Glomerular endothelial cell (primary cell): ENCODE results near the gene DBN1. TPM values are rescaled to one million over a fixed set of nuclear protein-coding genes. Genes with fewer than 3 reads are reported as not detected.

Experiments used
- DNase-seq: peaks from one replicate; pipeline ENCODE4 v3.0.0-alpha.2; 2011; ENCODE audit warnings: low read depth, low spot score; ENCODE audit errors: extremely low read depth
- total RNA-seq: library from RNA; depleted of rRNA; stranded (reverse); fragments of >200 nt; gene quantifications from 2 replicates; pipeline ENCODE4 v1.2.3, GENCODE V29; 2015

DBN1 gene
- total RNA-seq, 1 donor from 2014 or later, result 300 TPM

DNA sequence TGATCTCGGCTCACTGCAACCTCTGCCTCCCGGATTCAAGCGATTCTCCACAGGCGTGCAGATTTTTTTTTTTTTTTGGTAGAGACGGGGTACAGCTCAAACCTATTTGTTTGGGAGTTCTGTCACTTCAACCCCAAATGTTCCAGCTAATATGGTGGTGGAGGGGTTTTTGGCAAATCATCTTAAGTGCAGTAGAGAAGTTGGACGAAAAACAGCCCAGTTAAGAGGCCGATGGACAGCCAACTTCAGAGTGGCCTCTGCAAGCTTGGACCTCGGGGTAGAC is 27.6 kb downstream of the DBN1 start:
- no peak for DNase-seq

DNA sequence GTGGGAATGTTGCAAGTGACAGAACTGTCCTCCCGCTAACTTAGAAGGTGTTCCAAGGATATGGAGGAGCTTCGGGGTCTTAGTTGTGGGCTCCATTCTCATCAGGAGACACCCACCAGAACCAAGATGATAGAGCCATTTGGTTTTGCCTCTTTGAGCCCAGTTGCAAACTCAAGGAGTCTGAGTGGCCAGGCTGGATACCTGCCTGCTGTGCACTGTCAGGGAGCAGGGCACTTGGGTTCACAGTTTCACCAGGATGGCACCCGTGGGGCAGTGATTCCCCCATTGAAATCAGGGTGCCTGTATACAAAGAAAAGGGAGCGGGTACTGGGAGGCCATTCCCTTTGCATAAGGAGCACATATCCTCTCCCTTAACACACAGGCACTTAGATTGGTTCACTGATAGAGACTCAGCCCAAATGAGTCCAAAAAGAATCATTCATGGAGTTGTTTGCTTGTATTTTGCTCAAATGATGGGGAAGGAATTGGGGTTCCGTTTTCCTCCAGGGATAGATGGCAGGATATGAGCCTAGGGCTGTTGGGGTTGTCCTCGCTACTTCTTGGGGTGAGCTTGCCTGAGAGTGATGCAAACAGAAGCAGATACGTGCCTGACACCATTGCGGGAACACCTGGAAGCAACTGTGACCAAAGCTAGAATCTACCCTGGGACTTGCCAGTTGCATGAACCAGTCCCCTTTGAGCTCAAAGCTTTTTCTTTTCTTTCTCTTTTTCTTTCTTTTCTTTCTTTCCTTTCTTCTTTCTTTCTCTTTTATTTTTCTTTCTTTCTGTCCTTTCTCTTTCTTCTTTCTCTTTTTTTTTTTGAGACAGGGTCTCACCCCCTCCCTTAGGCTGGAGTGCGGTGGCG is 28.1 kb downstream of the DBN1 start:
- DNase-seq, result no peak

DNA sequence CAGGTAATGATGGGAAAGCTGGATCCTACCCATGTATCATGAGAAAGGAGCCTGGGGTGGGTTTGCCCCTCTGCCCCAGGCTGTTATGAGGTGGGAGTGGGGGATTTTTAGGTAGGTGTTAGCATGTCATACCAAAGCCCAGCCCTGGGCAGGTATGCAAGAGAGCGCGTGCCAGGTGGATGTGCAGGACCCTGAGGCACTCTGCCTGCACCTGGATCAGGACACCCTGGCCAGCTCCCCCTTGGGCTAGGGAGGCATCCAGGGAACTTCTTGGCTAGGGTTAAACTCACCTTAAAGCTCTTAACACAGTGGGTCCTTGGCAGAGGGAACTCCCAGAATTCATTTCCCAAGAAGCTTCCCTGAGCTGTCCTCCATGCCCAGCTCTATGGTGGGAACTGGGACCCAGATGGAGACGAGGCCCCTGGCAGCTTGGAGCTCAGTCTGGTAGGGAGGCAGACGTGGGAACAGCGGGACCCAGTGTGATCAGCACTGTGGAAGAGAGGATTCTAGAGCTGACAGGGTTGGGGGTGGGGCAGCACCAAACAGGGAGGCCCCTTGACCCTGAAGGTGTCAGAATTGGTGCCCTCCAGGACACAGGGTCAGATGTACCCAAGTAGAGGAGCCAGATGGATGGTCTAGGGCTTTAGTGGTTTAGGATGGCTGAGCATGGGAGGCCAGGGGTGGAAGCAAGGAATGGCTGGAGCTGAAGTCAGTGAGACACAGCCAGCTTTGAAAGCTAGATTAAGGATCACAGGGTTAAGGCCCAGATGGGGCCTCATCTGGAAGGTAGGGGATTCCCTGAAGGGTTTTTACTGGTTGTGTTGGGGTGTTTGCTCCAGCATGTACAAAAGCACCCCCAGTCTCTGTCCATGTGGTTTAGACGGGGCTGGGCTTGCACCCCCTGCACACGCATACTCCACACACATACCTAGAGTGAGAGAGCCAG is 29.1 kb downstream of the DBN1 start:
- no peak for DNase-seq

DNA sequence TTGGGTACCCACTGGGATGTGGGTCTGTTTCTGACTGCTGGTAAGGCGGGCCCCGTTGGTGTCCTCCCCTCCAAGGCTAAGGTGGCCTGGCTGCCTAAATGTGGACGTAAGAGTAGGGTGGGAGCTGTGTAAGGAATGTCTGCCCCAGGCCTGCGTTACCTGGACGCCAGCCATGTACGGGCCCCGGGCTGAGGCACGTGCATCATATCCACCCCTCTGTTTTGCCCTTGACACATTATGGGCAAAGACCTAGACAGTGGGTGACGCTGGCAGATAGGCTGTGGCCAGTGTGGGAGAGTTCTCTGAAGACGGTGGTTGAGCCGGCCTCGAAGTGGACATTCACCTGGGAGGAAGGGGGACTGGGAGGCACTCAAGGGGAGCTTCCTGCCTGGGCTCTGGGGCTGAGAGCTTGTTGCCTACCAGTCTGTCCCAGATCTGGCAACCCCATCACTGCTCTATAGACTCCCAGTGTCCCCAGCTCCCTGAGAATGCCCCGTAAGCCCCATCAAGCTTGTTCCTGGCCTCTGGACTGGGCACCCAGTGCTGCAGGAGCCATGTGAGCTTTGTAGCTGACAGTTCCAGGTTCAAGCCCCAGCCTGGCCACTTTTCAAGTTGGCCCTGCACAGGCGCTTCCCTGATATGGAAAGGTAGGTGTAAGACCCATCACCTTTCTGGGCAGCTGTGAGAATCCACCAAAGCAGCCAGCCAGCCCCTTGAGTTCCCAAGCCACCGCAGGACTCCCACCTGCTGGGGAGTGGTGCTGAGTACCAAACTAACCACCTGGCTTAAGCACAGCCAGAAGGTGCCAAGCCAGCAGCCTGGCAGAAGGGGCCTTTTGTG is 30.1 kb downstream of the DBN1 start:
- DNase-seq, result no peak

DNA sequence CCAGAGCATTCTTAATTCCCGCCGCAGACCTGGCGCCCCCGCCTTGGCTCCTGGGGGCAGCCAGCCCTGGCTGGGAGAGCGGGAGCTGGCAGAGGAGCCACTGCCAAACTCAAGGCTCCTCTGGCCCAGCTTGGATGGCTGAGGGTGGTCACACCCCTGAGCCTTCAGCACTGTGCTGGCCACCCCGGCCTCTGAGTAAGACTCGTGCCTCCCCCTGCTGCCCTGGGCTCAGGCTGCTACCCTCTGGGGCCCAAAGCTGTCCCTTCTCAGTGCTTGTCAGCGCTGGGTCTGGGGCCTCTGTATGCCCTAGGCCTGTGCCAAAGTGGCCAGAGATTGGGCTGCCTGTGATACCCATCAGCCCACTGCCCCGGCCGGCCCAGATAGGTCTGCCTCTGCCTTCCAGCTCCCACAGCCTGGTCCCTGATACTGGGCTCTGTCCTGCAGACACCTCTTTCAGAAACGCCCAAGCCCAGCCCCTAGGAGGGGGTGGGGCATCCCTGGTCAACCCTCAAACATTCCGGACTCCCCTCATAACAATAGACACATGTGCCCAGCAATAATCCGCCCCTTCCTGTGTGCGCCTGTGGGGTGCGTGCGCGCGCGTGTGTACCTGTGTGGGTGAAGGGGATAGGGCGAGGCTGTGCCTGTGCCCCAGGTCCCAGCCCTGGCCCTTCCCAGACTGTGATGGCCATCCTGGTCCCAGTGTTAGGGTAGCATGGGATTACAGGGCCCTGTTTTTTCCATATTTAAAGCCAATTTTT is 31.2 kb downstream of the DBN1 start:
- DNase-seq, result no peak

DNA sequence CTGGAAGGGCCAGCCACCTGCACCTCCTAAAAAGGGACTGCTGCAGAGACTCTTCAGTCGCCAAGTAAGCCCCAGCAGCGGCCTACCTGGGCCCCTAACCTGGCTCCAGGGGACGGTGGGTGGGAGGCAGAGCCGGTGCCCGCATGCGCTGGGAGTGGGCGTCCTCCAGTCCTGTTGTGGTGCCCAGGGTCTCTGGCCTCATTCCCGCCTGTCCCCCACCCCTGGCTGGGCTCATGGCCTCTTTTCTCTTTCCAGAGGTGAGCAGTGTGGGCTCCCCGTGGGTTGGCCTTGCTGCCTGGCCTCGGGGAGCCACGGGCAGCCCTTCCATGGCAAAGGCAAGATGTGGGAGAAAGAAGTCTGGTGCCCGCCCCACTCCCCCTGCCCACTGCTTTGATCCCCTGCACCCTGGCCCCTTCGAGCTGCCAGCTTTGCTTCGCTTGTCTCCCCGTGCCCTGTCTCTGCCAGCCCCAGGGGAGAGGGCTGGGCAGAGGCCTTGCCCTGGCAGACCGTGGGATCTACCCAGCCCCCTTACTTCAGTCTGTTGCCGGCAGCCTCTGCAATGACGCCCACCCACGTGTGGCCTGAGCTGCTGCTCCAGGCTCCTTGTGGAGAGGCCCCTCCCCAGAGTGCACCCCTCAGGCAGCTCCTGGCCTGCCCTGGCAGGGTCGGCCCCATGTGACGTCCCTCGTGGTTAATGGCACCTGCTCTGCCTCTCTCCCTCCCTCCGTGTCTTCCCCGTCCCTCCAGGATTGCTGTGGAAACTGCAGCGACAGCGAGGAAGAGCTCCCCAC is 32.2 kb downstream of the DBN1 start:
- no peak for DNase-seq

DNA sequence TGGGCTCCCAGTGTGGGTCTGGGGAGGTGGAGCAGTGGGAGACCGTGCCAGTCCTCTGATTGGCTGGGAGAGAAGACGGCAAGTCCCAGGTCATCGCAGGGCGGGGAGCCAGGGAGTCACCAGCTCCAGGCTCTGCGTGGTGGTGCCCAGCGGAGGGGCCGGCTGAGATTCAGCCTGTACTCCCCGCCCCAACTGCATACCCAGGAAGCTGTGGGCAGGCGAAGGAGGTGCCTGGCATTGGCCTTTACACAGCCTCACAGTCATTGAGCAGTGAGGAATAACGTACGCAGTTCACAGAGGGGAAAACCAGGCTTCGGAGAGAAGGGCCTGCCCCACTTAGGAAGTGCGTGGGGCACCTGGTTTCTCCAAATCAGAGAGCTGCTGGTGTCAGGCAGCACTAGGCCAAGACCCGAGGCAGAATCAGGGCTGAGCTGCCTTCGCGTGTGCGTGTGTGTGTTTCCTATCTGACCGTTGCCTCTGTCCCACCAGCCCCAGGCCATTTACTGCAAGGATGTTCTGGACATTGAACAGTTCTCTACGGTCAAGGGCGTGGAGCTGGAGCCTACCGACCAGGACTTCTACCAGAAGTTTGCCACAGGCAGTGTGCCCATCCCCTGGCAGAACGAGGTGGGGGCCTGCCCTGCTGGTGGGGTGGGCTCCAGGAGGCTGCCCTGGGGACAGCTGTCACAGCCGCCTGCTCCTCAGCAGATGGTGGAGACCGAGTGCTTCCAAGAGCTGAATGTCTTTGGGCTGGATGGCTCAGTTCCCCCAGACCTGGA is 33.0 kb downstream of the DBN1 start:
- DNase-seq, result no peak

DNA sequence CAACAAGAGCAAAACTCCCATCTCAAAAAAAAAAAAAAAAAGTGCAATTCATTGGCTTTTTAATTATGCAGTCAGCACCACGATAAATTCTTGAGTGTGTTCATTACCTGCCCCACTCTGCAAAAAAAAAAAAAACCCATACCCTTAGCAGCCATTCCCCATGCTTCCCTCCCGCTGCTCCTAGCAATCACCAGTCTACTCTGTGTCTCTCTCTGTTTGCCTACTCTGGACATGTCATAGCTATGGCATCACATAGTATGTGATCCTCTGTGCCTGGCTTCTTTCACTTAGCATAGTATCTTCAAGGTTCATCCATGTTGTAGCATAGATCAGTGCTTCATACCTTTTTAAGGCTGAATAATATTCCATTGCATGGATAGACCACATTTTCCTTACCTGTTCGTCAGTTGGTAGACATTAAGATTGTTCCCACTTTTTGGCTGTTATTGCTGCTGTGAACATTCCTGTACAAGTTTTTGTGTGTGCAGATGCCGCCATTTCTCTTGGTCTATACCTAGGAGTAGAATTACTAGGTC is 33.8 kb downstream of the DBN1 start:
- DNase-seq, result no peak

DNA sequence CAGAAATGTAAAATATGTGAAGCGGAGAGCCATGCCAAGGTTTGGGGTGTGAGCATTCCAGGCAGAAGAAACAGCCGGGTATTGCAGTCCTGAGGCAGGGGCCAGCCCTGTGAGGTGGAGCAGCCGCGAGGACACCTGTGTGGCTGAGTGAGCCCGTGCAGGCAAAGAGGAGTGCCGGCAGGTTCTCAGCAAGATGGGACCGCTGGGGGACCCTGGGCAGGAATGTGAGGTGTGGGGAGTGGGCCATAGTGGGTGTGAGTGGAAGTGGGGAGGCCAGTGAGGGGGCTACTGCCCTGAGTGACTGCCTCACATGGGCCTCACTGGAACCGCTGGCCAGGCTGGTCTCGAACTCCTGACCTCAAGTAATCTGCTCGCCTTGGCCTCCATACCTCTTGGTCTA is 35.0 kb downstream of the DBN1 start:
- DNase-seq, result no peak

DNA sequence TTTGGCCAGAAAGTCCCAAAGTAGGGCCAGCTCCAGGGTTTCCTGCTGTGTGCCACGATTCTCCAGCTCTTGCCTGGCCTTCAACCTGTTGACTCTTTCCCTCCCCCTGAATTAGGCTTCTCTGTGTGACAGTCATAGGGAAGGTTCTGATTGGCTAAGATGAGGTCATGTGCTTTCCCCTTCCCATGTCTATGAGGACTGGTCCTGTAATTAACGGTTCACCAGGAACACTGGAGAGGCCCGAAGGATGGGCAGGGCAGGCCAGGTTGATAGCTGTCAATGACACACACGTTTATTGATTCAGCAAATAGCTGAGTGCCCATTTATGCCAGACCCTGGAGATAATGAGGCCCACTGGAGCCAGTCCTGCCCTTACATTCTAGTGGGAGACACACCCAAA is 35.8 kb downstream of the DBN1 start:
- DNase-seq, result no peak

DNA sequence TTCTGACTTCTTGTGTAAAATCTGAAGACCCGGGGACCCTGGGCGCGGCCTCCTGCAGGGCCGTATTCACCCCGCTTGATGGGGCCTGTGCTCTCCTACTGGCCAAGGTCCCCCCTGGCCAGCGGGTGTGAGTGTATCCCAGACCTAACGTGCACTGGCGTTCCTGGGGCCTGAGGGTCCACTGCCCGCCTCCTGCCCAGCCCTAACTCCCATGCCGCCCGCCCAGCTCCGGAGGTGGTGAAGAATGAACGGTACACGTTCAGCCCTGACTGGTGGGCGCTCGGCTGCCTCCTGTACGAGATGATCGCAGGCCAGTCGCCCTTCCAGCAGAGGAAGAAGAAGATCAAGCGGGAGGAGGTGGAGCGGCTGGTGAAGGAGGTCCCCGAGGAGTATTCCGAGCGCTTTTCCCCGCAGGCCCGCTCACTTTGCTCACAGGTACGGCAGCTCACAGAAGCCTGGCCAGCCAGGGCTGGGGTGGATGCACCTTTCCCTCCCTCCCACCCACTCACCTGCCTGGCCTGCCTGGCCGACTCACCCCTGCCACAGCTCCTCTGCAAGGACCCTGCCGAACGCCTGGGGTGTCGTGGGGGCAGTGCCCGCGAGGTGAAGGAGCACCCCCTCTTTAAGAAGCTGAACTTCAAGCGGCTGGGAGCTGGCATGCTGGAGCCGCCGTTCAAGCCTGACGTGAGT is 37.4 kb downstream of the DBN1 start:
- no peak for DNase-seq

DNA sequence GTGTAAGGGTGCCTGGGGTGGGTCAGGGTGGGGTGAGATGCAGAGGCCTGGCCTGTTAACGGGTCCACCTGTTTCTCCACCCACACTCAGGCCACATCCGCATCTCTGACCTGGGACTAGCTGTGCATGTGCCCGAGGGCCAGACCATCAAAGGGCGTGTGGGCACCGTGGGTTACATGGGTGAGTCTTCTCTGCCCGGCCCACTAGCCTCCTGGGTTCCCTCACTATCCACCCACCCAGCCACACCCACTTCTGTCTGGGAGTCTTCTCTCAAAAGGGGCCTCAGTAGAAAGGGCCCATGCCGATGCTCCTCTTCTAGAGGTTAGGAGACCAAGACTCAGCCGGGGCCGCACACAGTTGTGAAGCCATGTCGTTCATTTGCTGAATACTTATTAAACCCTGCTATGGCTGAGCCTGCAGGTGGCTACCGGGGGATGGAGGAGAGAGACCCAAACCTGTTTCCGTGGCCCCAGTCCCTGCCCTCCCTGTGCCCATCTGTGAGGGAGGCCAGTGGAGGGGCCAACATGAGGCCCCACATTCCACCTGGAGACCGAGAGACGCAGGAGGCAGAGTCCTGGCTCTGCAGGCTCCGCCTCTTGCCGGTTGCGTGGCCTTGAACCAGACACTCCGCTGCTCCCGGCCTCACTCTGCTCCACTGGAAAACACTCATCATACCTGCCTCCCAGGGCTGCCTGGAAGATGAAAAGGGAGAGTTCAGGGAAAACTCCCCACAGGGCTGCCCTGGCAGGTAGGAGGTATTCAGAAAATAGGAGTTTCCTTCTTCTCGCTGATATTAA is 38.3 kb downstream of the DBN1 start:
- no peak for DNase-seq

DNA sequence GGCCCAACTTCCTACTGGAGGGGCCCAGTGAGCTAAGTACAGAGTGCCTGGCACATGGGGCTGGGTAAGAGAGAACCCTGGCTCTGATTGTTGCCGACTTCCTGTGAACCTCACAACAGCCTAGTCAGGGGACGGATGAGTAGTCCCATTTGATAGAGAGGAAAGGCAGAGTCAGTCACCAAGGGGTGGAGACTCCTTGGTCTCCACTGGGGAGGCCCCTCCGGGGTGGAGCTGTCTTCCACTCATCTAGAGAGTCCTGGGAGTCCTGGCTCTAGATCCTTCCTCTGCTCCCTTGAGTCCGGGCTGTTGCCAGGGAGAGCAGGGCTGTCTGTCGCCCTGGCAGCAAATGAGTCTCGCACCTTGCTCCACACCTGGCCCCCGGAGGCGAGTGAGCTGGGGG is 39.0 kb downstream of the DBN1 start:
- no peak for DNase-seq

DNA sequence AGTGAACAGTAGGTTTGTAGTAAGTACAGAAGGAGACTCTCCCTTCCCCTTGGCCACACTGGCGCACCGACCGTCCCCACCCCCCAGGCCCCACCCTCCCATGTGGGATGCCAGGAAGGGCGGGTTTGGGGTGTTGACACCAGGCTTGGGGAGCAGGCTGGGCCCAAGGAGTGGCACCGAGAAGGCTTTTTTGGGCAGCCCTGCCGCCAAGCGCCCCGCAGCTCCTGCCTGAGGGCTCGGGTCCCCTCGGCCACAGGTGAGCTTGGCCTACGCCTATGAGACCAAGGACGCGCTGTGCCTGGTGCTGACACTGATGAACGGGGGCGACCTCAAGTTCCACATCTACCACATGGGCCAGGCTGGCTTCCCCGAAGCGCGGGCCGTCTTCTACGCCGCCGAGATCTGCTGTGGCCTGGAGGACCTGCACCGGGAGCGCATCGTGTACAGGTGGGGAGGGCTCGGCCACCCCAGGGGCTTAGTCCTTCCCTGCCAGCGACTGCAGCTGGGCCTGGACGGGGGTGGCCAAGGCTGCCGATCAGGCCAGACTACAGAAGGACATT is 39.7 kb downstream of the DBN1 start:
- no peak for DNase-seq

DNA sequence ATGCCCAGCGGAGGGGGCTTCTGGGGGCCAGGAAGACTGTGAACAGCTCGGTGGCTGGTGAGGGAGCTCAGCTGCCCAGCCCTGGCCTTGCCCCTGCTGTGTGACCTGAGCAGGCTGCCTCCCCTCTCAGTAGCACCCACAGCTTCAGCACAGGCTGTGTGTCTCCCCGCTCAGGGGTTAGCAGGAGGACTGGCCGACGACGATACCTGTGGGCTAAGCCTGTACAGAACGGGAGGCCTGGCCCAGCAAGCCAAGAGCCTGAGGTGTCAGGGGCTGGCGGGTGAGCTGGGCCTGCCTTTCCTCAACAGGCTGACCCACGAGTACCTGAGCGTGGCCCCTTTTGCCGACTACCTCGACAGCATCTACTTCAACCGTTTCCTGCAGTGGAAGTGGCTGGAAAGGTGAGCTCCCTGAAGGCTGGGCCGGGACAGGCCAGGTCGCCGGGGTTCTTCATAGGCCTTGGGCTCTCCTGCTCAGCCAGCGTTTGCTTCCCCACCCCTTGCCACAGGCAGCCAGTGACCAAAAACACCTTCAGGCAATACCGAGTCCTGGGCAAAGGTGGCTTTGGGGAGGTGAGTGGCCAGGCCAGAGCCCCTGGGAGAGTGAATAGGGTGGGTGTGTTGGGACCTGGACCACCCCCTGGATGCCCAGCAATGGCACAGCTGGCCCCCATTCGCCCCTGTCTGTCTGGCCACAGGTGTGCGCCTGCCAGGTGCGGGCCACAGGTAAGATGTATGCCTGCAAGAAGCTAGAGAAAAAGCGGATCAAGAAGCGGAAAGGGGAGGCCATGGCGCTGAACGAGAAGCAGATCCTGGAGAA is 40.4 kb downstream of the DBN1 start:
- DNase-seq, result no peak
